GM18520 (cell line): Measurements from ENCODE around the gene SRSF3.
"Not testable (repeated sequence)": the region's sequence is repeated elsewhere in the genome, so short reads cannot be mapped to it uniquely, and the experiment has no call there.

Experiments used
- ATAC-seq: cut with Tn5 transposase; IDR thresholded peaks from one replicate; pipeline ENCODE4 v1.9.1; 2021; ENCODE audit not compliant: unreplicated experiment

Gene SRSF3

GRCh38 chr6:36604090-36605060 is 10.2 kb downstream of the SRSF3 start:
- no peak for ATAC-seq

DNA sequence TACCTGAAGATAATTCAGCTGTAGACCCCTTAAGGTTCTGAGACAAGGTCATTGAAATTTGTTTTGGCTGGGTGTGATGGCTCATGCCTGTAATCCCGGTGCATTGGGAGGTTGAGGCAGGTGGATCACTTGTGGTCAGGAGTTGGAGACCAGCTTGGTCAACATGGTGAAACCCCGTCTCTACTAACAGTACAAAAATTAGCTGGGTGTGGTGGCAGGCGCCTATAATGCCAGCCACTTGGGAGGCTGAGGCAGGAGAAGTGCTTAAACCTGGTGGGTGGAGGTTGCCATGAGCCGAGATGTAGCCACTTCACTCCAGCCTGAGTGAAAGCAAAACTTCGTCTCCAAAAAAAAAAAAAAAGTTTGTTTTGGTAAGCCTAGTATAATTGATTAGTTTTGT is 11.0 kb downstream of the SRSF3 start:
- ATAC-seq, result no peak

GRCh38 chr6:36605560-36606391 is 11.6 kb downstream of the SRSF3 start:
- no peak for ATAC-seq

GRCh38 chr6:36607305-36607682 is 13.1 kb downstream of the SRSF3 start:
- ATAC-seq, result not testable (repeated sequence)

DNA sequence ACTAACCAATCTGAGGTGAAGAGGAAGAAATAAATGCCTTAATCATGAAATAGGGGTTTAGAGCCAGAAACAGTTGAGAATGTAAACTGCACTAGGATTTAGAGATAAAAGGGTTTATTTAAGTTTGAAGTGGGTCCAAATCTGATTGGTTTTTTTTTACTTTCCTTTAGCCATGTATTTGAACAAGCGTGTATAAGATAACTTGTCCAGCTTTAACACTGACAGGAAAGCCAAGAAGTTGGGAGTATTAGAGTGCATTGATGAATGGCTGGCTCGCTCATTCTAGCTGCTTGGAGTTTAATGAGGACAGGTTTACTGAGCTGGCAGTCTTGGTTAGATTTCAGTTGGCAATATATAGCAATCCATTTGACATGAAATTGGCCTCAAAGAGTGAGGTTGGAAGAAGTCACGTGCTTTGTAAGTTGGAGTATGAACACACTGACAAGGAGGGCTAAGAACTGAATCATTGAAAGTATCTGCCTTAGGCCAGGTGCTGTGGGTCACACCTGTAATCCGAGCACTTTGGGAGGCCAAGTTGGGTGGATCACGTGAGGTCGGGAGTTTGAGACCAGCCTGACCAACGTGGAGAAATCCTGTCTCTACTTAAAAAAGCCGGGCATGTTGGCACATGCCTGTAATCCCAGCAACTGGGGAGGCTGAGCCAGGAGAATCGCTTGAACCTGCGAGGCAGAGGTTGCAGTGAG is 13.7 kb downstream of the SRSF3 start:
- ATAC-seq, result no peak

DNA sequence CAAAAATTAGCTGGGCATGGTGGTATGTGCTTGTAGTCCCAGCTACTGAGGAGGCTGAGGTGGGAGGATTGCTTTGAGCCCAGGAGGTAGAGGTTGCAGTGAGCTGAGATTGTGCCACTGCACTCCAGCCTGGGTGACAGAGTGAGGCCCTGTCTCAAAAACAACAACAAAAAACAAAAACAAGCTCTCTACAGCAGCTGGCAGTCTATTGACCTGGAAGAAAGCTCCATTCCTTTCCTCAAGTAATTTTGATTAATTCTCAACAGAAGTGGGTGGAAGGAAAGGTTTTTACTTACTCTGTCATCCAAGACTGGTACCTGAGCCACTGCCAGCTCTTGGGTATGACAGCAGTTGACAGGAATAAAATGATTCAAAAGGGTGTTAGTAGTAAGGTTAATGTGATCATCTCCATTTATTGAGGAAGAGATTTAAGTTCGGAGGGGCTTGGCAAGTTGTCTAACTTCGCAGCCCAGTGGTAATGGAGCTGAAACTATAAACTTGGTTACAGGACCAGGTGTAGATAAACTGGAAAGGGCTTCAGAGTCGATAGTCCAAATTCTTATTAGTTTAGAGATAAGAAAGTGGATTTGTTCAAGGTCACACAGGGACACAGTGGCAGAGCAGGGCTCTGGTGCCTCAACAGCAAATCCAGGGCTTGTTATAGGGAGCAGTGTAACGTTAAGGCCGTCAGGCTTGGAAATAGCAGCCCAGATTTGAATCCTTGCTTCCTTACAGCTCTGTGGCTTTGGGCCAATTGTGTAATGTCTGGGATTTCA is 14.8 kb downstream of the SRSF3 start:
- no peak for ATAC-seq

- no peak for ATAC-seq
Measured at GRCh38 chr6:36609582-36609981, 15.4 kb downstream of the SRSF3 start.

GRCh38 chr6:36610041-36610955 is 16.1 kb downstream of the SRSF3 start:
- ATAC-seq, result no peak

DNA sequence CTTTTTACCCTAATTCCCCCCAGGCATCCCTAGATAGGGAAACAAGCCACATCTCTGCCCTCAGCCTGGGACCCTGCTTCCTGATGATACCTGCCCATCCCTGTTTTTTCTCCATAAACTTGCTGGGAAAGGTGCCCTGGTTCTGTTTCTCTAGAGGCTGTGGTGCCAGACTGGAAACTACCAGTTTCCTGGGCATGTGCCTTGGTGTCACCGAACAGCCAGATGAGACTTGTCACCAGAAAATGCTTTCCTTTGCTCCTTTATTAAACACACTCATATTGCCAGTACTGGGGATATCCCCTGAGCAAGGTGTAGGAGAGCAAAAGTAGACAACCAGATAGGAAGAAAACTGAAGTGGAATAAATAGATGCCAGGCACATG is 16.8 kb downstream of the SRSF3 start:
- ATAC-seq, result no peak

DNA sequence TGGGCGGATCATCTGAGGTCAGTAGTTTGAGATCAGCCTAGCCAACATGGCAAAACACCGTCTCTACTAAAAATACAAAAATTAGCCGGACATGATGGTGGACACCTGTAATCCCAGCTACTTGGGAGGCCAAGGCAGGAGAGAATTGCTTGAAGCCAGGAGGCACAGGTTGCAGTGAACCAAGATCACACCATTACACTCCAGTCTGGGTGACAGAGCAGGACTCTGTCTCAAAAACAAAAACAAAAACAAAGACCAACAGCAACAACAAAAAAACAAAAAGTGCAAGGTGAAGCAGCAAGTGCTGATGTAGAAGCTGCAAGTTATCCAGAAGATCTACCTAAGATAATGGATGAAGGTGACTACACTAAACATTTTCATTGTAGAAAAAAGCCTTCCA is 17.5 kb downstream of the SRSF3 start:
- not testable (repeated sequence) for ATAC-seq

DNA sequence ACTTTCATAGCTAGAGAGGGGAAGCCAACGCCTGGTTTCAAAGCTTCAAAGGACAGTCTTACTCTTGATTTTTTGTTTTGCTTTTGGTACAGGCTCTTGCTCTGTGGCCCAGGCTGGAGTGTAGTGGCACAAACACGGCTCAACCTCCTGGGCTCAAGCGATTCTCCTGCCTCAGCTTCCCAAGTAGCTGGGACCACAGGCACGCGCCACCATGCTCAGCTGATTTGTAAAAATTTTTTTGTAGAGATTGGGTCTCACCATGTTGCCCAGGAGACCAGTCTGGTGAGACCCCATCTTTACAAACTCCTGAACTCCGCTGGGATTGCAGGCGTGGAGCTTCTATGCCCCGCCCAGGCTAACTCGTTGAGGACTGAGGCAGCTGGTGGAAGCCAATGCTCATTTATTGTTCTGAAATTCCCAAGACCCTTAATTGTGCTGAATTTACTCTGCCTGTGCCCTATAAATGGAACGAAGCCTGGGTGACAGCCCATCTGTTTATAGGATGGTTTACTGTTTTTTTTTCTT is 18.0 kb downstream of the SRSF3 start:
- no peak for ATAC-seq

DNA sequence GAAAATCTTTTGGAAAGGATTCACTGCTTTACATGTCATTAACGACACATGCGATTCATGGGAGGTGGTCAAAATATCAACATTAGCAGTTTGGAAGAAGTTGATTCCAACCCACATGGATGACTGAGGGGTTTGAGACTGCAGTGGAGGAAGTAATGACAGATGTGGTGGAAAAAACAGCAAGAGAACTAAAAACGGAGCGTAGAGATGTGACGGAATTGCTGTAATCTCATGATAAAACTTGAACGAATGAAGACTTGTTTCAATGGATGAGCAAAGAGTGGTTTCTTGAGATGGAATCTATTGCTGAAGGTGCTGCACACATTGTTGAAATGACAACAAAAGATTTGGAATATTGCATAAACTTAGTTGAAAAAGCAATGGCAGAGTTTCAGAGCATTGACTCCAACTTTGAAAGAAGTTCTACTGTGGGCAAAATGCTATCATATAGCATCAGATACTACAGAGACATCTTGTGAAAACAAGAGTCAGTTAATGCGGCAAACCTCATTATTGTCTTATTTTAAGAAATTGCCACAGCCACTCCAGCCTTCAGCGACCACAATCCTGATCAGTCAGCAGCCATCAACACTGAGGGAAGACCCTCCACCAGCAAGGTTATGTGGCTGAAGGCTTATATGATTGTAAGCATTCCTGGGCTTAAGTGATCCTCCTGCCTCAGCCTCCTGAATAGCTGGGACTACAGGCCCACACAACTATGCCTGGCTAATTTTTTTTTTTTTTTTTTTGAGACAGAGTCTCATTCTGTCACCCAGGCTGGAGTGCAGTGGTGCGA is 19.2 kb downstream of the SRSF3 start:
- ATAC-seq, result no peak

DNA sequence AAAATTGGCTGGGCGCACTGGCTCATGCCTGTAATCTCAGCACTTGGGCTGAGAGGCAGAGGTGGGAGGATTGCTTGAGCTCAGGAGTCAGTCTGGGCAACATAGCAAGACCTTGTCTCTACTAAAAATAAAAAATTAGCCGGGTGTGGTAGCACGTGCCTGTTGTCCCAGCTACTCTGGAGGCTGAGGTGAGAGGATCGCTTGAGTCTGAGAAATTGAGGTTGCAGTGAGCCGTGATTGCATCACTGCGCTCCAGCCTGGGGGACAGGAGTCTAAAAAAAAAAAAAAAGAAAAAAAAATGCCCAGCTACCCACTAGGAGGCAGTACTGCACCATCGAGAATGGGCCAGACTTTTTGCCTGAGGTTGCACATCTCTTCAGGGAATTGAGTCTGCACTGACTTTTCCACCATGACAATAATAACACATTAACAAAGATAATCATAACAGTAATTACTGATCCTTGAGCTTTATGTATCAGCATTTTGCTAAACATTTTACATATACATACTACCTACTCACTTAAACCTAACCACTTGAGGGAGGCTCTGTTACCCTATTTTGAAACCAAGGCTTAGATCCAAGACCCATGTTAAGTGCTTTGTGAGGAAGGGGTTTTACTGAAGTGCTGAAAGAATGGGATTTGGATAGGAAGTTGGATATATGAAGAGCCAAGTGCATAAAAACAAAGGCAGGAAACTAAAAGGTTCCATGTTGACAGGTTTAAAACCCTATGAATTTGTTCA is 21.0 kb downstream of the SRSF3 start:
- ATAC-seq, result no peak

- ATAC-seq, result no peak
Measured at GRCh38 chr6:36616893-36617521, 22.8 kb downstream of the SRSF3 start.

DNA sequence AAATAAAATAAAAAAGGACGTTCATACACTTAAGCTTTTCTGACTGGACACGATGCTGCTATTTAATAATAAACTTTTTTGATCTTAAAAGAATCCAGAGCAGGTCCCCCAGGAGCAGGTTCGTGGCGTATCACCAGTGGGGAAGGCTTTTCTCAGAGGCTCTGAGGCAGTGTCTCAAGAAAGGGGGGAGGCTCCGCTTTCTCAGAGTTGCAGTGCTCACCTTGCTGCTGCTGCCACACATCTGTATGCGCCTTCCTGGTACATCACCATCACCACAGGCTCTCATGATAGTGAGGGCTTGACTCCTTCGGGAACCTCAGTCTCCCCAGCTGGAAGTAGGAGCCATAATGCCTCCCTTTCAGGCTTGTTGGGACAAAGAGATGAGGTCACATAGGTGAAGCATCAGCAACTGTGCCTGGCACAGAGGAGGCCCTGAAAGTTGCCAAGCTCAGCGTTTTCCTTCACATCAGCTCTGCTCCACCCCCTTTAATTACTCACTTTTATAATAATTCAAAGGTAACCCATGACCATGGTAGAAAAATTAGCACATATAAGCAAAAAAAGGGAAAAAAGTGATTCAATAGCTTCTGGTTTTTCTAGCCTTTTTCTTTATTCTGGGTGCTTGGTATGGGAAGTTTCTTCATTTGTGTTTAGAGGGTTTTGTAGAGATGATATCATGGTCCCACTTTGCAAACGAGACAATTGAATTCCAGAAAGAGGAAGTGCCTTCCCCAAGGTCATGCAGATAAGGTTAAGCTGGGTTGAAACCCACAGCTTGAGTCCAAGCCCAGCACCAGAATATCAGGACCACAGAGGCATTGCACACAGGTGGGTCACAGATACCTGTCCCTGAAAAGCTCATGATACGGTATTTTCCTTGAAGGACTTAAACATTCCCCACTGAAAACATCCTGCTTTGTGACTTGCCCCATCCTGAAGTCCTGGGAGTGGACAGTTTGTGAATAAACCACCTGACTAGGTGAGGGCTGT is 24.5 kb downstream of the SRSF3 start:
- no peak for ATAC-seq

DNA sequence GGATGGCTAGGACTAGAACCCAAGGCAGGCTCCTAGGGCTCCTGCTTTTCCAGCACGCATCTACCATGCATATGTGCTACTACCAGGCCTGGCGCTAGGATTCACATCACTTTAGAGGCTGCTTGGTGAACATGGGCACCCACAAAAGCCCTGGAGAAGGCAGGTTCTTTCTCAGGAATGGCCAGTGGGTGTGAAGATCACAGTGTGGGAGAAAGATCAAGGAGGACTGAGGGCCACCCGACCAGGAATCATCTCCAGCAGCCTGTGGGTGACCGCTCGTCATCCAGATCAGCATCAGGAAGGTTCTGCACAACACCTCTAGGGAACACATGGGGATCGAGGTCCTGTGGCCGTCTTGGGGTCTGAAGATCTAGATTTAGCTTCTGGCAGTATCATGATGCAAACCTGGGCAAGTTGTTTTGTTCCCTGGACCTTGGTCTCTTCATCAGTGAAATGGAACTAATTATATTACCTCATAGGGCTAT is 27.3 kb downstream of the SRSF3 start:
- no peak for ATAC-seq
